HFFc6 (cell line): ENCODE data around the gene TMEFF1. TPM values are rescaled to one million over a fixed set of nuclear protein-coding genes. Genes with fewer than 3 reads are reported as not detected.
A peak's percentile ranks its signal among the peaks of the same experiment; 100 is the strongest.

Source experiments
- DNase-seq: peaks from one replicate; pipeline ENCODE4 v3.0.0-alpha.2; 2018
- H3K27ac Mint-ChIP-seq: 2 replicates; pipeline ENCODE4 v1.8.0; 2020; ENCODE audit warnings: mild to moderate bottlenecking, mixed read lengths
- H3K27me3 Mint-ChIP-seq: 2 replicates; pipeline ENCODE4 v1.8.0; 2021; ENCODE audit warnings: mild to moderate bottlenecking, moderate library complexity, mixed read lengths; ENCODE audit not compliant: insufficient read depth
- H3K36me3 Mint-ChIP-seq: 2 replicates; pipeline ENCODE4 v1.8.0; 2021; ENCODE audit warnings: low read depth, mixed read lengths
- H3K4me1 Mint-ChIP-seq: 2 replicates; pipeline ENCODE4 v1.8.0; 2020; ENCODE audit warnings: low read depth, mixed read lengths
- H3K4me3 Mint-ChIP-seq: 2 replicates; pipeline ENCODE4 v1.8.0; 2020; ENCODE audit warnings: mild to moderate bottlenecking, moderate library complexity, mixed read lengths
- H3K9me3 Mint-ChIP-seq: 2 replicates; pipeline ENCODE4 v1.8.0; 2020; ENCODE audit warnings: mild to moderate bottlenecking, mixed read lengths
- CTCF ChIP-seq: fragments of 200-600 bp; sonication (generic); IDR thresholded peaks from 2 replicates; pipeline ENCODE4 v1.5.0; 2021; ENCODE audit warnings: antibody characterized with exemption, mild to moderate bottlenecking
- total RNA-seq, 6 experiments: library from RNA; stranded (reverse); fragmentation: NEBNext Ultra II Directional; extraction: Animal tissue kit (Norgen Biotek cat#: 25700); gene quantifications; 2 replicates in 1 of 6; 3 replicates in 5 of 6; pipeline ENCODE4 v1.2.3, GENCODE V29; 2021

TMEFF1 gene
- total RNA-seq, 6 experiments from 2014 or later: 1.3 to 2.4 (median 1.6) TPM

GRCh38 chr9:100584951-100585350 lies 112.0 kb downstream of the TMEFF1 start:
- Mint-ChIP-seq H3K27ac (no peak overlapping the region), H3K4me1 (peaks cover 40% of the 10 kb centered on the region), H3K9me3 (no peaks in the 10 kb centered on the region), H3K36me3 (no peaks in the 10 kb centered on the region), H3K4me3 (no peak overlapping the region), H3K27me3 (peaks cover 1% of the 10 kb centered on the region)
- DNase-seq: no peak
- no peak for TF ChIP-seq CTCF

- no peak overlapping the region for H3K4me3 Mint-ChIP-seq
- H3K27ac Mint-ChIP-seq: no peak overlapping the region
- no peaks in the 10 kb centered on the region for H3K36me3 Mint-ChIP-seq
- H3K27me3 Mint-ChIP-seq: peaks cover 1% of the 10 kb centered on the region
- H3K4me1 Mint-ChIP-seq: peaks cover 46% of the 10 kb centered on the region
- H3K9me3 Mint-ChIP-seq: no peaks in the 10 kb centered on the region
- DNase-seq: no peak
- no peak for TF ChIP-seq CTCF
Measured at GRCh38 chr9:100586093-100586492, 113.1 kb downstream of the TMEFF1 start.

GRCh38 chr9:100587375-100587774 lies 114.4 kb downstream of the TMEFF1 start:
- DNase-seq: no peak
- peak overlapping the region; percentile 33; the same call in 1 of the 2 replicates for H3K4me3 Mint-ChIP-seq
- peaks cover 54% of the 10 kb centered on the region for H3K4me1 Mint-ChIP-seq
- TF ChIP-seq CTCF: no peak
- H3K27ac Mint-ChIP-seq: peak overlapping the region; percentile 70
- H3K27me3 Mint-ChIP-seq: peaks cover 1% of the 10 kb centered on the region; the same call in 1 of the 2 replicates
- no peaks in the 10 kb centered on the region for H3K9me3 Mint-ChIP-seq
- H3K36me3 Mint-ChIP-seq: no peaks in the 10 kb centered on the region

- DNase-seq: peak; percentile 58
- peaks cover 54% of the 10 kb centered on the region for H3K4me1 Mint-ChIP-seq
- peaks cover 1% of the 10 kb centered on the region; the same call in 1 of the 2 replicates for H3K27me3 Mint-ChIP-seq
- H3K4me3 Mint-ChIP-seq: peak overlapping the region; percentile 10; the same call in 1 of the 2 replicates
- H3K27ac Mint-ChIP-seq: peak overlapping the region; percentile 52
- H3K36me3 Mint-ChIP-seq: no peaks in the 10 kb centered on the region
- no peak for TF ChIP-seq CTCF
- H3K9me3 Mint-ChIP-seq: no peaks in the 10 kb centered on the region
Measured at GRCh38 chr9:100589582-100589981, 116.6 kb downstream of the TMEFF1 start.

- Mint-ChIP-seq H3K4me3 (no peak overlapping the region; the same call in 1 of the 2 replicates), H3K27me3 (peaks cover 1% of the 10 kb centered on the region; the same call in 1 of the 2 replicates), H3K27ac (peak overlapping the region; percentile 52), H3K36me3 (no peaks in the 10 kb centered on the region), H3K4me1 (peaks cover 60% of the 10 kb centered on the region), H3K9me3 (no peaks in the 10 kb centered on the region)
- DNase-seq: peak; percentile 88
- no peak for TF ChIP-seq CTCF
Measured at GRCh38 chr9:100590481-100590880, 117.5 kb downstream of the TMEFF1 start.
